ENCODE data around the gene TLE7. TPM values are rescaled to one million over a fixed set of nuclear protein-coding genes. Genes with fewer than 3 reads are reported as not detected.

The TLE7 gene
- total RNA-seq, 1 experiment from 2014 or later = not detected

DNA sequence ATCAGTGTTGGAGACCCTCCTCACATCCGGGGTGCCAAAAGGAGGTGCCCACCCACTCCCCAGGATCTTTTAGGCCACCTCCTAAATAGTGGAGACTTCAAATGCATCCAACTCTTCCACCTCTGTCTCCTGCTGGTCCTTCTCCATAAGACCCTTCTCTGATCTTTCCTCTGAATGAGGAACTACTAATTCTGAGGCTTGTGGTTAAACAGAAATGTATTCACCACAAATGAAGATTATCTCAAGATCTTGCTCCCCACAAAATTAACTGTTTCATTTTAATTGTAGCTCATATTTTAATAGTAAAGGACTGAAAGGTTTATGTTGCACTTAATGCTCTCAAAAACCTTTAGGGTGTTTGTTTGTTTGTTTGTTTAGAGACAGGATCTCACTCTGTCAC, 34.1 kb downstream of the TLE7 start:
- no peak for DNase-seq
- CTCF ChIA-PET = interaction anchor here (0.6 kb wide), 1 partner anchor 1690 kb away, joined by 4 read pairs; no protein-coding TSS in a partner anchor
- intact Hi-C loops (cut with micrococcal nuclease; ENCODE audit: unreplicated experiment) = no loop called here
- Histone ChIP-seq H2AFZ (no peak overlapping the region), H3K9me3 (ENCODE audit: insufficient read depth, low read depth) (peaks cover 5% of the 10 kb centered on the region; the same call in 1 of the 2 replicates), H3K4me1 (replicated peaks; ENCODE audit: insufficient read depth) (0 out of 2 replicates have a peak, but pooled peaks cover 3% of the 10 kb centered on the region), H3K27ac (no peak overlapping the region), H4K20me1 (ENCODE audit: insufficient read depth) (no peaks in the 10 kb centered on the region), H3F3A (ENCODE audit: insufficient read depth, low read depth) (no peaks in the 10 kb centered on the region), H3K9me2 (ENCODE audit: insufficient read depth) (no peaks in the 10 kb centered on the region), H3K4me3 (no peak overlapping the region), H3K4me2 (no peak overlapping the region), H3K27me3 (ENCODE audit: insufficient read depth, low read depth) (peaks cover 12% of the 10 kb centered on the region; the same call in 1 of the 2 replicates), H3K36me3 (ENCODE audit: low read depth) (no peaks in the 10 kb centered on the region), H3K79me2 (ENCODE audit: low read depth) (no peaks in the 10 kb centered on the region)
- POLR2A ChIA-PET (ENCODE audit: unreplicated experiment) = no interaction called here
- TF ChIP-seq, protein P1, sequence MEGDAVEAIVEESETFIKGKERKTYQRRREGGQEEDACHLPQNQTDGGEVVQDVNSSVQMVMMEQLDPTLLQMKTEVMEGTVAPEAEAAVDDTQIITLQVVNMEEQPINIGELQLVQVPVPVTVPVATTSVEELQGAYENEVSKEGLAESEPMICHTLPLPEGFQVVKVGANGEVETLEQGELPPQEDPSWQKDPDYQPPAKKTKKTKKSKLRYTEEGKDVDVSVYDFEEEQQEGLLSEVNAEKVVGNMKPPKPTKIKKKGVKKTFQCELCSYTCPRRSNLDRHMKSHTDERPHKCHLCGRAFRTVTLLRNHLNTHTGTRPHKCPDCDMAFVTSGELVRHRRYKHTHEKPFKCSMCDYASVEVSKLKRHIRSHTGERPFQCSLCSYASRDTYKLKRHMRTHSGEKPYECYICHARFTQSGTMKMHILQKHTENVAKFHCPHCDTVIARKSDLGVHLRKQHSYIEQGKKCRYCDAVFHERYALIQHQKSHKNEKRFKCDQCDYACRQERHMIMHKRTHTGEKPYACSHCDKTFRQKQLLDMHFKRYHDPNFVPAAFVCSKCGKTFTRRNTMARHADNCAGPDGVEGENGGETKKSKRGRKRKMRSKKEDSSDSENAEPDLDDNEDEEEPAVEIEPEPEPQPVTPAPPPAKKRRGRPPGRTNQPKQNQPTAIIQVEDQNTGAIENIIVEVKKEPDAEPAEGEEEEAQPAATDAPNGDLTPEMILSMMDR (conservative IDR thresholded peaks at IDR 0.05) = no peak
- BruUV-seq (replicated peaks) = no TSS peak

DNA sequence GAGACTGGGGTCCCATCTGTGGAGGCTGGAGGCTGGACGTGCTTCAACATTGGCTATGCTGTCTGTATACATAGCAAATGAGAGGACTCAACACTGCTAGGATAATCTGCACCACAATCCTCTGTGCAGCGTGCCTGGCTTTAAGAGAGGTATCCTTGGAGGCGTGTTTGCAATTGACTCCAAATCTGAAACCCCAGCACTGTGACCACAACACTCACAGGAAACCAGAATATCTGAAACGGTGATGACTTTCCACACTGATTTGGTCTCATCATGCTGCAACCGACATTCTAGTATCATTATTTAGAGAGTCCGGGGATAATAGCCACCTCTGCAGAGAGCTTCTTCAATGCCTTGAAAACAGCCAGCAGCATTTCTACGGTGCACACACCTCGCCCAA, 35.1 kb downstream of the TLE7 start:
- BruUV-seq (replicated peaks) = no TSS peak
- H3K27me3 ChIP-seq (ENCODE audit: insufficient read depth, low read depth) = peaks cover 12% of the 10 kb centered on the region; the same call in 1 of the 2 replicates
- H2AFZ ChIP-seq = no peak overlapping the region
- TF ChIP-seq, protein P1 (conservative IDR thresholded peaks at IDR 0.05) = no peak
- TF ChIP-seq EZH2 (IDR thresholded peaks at IDR 0.05; ENCODE audit: low read depth) = no peak
- H3K9me3 ChIP-seq (ENCODE audit: insufficient read depth, low read depth) = peaks cover 5% of the 10 kb centered on the region; the same call in 1 of the 2 replicates
- H3K27ac ChIP-seq = no peak overlapping the region
- no peaks in the 10 kb centered on the region for H3K36me3 ChIP-seq (ENCODE audit: low read depth)
- H3K4me1 ChIP-seq (replicated peaks; ENCODE audit: insufficient read depth) = no peaks in the 10 kb centered on the region
- no peak overlapping the region for H3K4me2 ChIP-seq
- CTCF ChIA-PET = interaction anchor here (0.6 kb wide), 1 partner anchor 1125 kb away, joined by 3 read pairs; no protein-coding TSS in a partner anchor
- no peaks in the 10 kb centered on the region for H3K79me2 ChIP-seq (ENCODE audit: low read depth)
- POLR2A ChIA-PET (ENCODE audit: unreplicated experiment) = no interaction called here
- H3K4me3 ChIP-seq = no peak overlapping the region
- no peak for DNase-seq
- no peaks in the 10 kb centered on the region for H4K20me1 ChIP-seq (ENCODE audit: insufficient read depth)
- intact Hi-C loops (cut with micrococcal nuclease; ENCODE audit: unreplicated experiment) = no loop called here
- H3F3A ChIP-seq (ENCODE audit: insufficient read depth, low read depth) = no peaks in the 10 kb centered on the region
- no peaks in the 10 kb centered on the region for H3K9me2 ChIP-seq (ENCODE audit: insufficient read depth)

DNA sequence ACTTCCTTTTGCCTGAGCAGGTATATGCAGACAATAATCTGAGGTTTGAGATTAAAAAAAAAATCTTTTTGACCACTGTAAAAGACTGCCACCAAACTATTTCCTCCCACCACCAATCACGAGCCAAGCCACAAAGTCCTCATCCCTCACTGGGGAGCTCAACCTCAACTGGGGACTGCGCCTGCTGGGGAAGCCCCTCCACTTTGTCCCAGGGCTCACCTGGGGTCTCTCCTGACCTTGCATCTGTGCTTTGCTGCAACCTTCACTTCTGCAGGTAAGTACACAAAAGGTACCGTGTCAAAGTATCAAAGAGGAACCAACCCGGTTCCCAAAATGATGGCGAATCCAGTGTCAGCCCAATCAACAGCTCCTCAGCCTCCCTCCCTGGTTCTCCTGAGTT, 35.5 kb downstream of the TLE7 start:
- no peak overlapping the region for H3K27ac ChIP-seq
- H3K4me3 ChIP-seq = no peak overlapping the region
- peaks cover 12% of the 10 kb centered on the region; the same call in 1 of the 2 replicates for H3K27me3 ChIP-seq (ENCODE audit: insufficient read depth, low read depth)
- H2AFZ ChIP-seq = no peak overlapping the region
- ChIA-PET POLR2A (ENCODE audit: unreplicated experiment) (no interaction called here), CTCF (no interaction called here)
- no peaks in the 10 kb centered on the region for H3K79me2 ChIP-seq (ENCODE audit: low read depth)
- no peaks in the 10 kb centered on the region for H3K36me3 ChIP-seq (ENCODE audit: low read depth)
- H3K4me2 ChIP-seq = no peak overlapping the region
- DNase-seq = no peak
- no peaks in the 10 kb centered on the region for H4K20me1 ChIP-seq (ENCODE audit: insufficient read depth)
- BruUV-seq (replicated peaks) = no TSS peak
- intact Hi-C loops (cut with micrococcal nuclease; ENCODE audit: unreplicated experiment) = no loop called here
- H3K9me3 ChIP-seq (ENCODE audit: insufficient read depth, low read depth) = peaks cover 5% of the 10 kb centered on the region; the same call in 1 of the 2 replicates
- no peaks in the 10 kb centered on the region for H3F3A ChIP-seq (ENCODE audit: insufficient read depth, low read depth)
- no peak for TF ChIP-seq EZH2 (IDR thresholded peaks at IDR 0.05; ENCODE audit: low read depth)
- TF ChIP-seq, protein P1 (conservative IDR thresholded peaks at IDR 0.05) = no peak
- no peaks in the 10 kb centered on the region for H3K4me1 ChIP-seq (replicated peaks; ENCODE audit: insufficient read depth)
- H3K9me2 ChIP-seq (ENCODE audit: insufficient read depth) = no peaks in the 10 kb centered on the region
